MM.1S (cell line): ENCODE results near the gene STXBP6.

Experiments
- EZH2 ChIP-seq: fragments of 300-600 bp; sonication (generic); optimal IDR thresholded peaks from 2 replicates; pipeline ENCODE3; 2017; ENCODE audit warnings: low read depth, mild to moderate bottlenecking, antibody characterized with exemption, low read length, mixed read lengths
- TF ChIP-seq, protein P1 (sequence below): fragments of 300-600 bp; sonication (generic); IDR thresholded peaks from 2 replicates; pipeline ENCODE4 v1.5.1; 2016; ENCODE audit warnings: antibody characterized with exemption, low read length, mixed read lengths

DNA sequence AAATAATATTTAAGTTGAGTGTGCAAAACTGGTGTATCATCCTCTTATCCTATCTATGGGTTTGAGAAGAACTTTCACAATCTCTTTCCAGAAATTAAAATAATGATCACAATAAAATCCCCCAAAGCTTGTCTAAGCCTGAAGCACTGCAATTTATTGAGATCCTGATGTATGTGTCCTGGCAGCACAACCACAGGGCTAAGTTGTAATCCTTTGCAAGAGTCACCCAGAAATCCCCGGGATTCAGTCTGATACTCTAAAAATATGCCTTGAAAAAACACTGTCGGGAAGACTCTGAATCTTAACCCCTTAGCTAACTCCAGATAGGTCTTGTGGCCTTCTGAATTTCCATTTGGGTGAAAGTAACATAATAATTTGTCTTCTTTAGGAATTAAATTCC lies 40.3 kb upstream of the STXBP6 start:
- TF ChIP-seq, protein P1, sequence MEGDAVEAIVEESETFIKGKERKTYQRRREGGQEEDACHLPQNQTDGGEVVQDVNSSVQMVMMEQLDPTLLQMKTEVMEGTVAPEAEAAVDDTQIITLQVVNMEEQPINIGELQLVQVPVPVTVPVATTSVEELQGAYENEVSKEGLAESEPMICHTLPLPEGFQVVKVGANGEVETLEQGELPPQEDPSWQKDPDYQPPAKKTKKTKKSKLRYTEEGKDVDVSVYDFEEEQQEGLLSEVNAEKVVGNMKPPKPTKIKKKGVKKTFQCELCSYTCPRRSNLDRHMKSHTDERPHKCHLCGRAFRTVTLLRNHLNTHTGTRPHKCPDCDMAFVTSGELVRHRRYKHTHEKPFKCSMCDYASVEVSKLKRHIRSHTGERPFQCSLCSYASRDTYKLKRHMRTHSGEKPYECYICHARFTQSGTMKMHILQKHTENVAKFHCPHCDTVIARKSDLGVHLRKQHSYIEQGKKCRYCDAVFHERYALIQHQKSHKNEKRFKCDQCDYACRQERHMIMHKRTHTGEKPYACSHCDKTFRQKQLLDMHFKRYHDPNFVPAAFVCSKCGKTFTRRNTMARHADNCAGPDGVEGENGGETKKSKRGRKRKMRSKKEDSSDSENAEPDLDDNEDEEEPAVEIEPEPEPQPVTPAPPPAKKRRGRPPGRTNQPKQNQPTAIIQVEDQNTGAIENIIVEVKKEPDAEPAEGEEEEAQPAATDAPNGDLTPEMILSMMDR: no peak
- no peak for TF ChIP-seq EZH2
